HepG2 (cell line): ENCODE results near the gene TBC1D4. TPM values are rescaled to one million over a fixed set of nuclear protein-coding genes. Genes with fewer than 3 reads are reported as not detected.

Experiments used
- DPF2 ChIP-seq: sonication (generic); formaldehyde crosslinking; IDR thresholded peaks from 2 replicates; pipeline ENCODE4 v1.4.0; 2020; ENCODE audit warnings: mild to moderate bottlenecking, low read depth, missing genetic modification reagents, borderline replicate concordance
- EP300 ChIP-seq, 3 experiments: sonication (generic) in 1 of 3; formaldehyde crosslinking in 1 of 3; IDR thresholded peaks; 2 replicates each; pipeline versions ENCODE4 v1.5.1 to v1.6.1; 2011 to 2020; ENCODE audit warnings: low read depth in 2 of 3, low read length in 2 of 3, borderline replicate concordance in 1 of 3, improper control_type of control experiment in 1 of 3, mild to moderate bottlenecking in 1 of 3, missing genetic modification reagents in 1 of 3, moderate library complexity in 1 of 3
- HDAC1 ChIP-seq: sonication (generic); formaldehyde crosslinking; IDR thresholded peaks from 2 replicates; pipeline ENCODE4 v1.5.1; 2020; ENCODE audit warnings: mild to moderate bottlenecking, missing genetic modification reagents
- MIER3 ChIP-seq: IDR thresholded peaks from 2 replicates; pipeline ENCODE4 v1.6.1; 2016; ENCODE audit warnings: missing compliant biosample characterization, borderline replicate concordance
- PLRG1 ChIP-seq: fragments of 450-650 bp; conservative IDR thresholded peaks from 2 replicates; pipeline ENCODE4 v1.6.1; 2016
- STAG1 ChIP-seq: sonication (generic); formaldehyde crosslinking; IDR thresholded peaks from 2 replicates; pipeline ENCODE4 v1.4.0; 2020; ENCODE audit warnings: missing genetic modification reagents
- ZBTB20 ChIP-seq: sonication (generic); formaldehyde crosslinking; IDR thresholded peaks from 2 replicates; pipeline ENCODE4 v1.8.1; 2023; ENCODE audit warnings: missing genetic modification reagents, low read depth, mild to moderate bottlenecking, borderline replicate concordance
- ZEB1 ChIP-seq: IDR thresholded peaks from 2 replicates; pipeline ENCODE4 v1.6.1; 2012; ENCODE audit warnings: mild to moderate bottlenecking, low read depth, inconsistent platforms; ENCODE audit not compliant: insufficient replicate concordance
- ZKSCAN1 ChIP-seq: fragments of 150-350 bp; IDR thresholded peaks from 2 replicates; pipeline ENCODE4 v1.6.1; 2014; ENCODE audit warnings: low read length
- ZNF768 ChIP-seq: sonication (generic); formaldehyde crosslinking; IDR thresholded peaks from 2 replicates; pipeline ENCODE4 v1.4.0; 2020; ENCODE audit warnings: missing genetic modification reagents
- polyA plus RNA-seq, 8 experiments: library from polyadenylated mRNA; depleted of rRNA in 3 of 8; stranded (reverse) in 7 of 8; unstranded in 1 of 8; fragments of >200 nt; fragmentation: Illumina TruSeq in 4 of 8; extraction: Trizol in 4 of 8; gene quantifications; 2 replicates each; pipeline versions ENCODE4 v1.2.1 to v1.2.3, GENCODE V29; 2011 to 2016; ENCODE audit warnings: low read depth in 4 of 8, missing spikeins in 1 of 8, mixed read lengths in 1 of 8; ENCODE audit not compliant: insufficient read depth in 1 of 8
- total RNA-seq, 5 experiments: library from RNA; depleted of rRNA; stranded (reverse); fragments of >200 nt; fragmentation: Illumina TruSeq; extraction: Trizol; gene quantifications; 2 replicates each; pipeline ENCODE4 v1.2.3, GENCODE V29; 2016; ENCODE audit warnings: low read depth in 1 of 5
- TF ChIP-seq, protein P1 (sequence below), 2 experiments: sonication (generic) in 1 of 2; formaldehyde crosslinking in 1 of 2; IDR thresholded peaks; 2 replicates each; pipeline versions ENCODE4 v1.4.0 to v1.6.1; 2018 to 2020; ENCODE audit warnings: missing genetic modification reagents in 2 of 2, borderline replicate concordance in 1 of 2, low read depth in 1 of 2, mild to moderate bottlenecking in 1 of 2, missing biosample characterization in 1 of 2
- TF ChIP-seq, protein P2 (sequence below): sonication (generic); formaldehyde crosslinking; conservative IDR thresholded peaks from 2 replicates; pipeline ENCODE4 v1.4.0; 2020; ENCODE audit warnings: missing genetic modification reagents
- TF ChIP-seq, protein P3 (sequence below): IDR thresholded peaks from 2 replicates; pipeline ENCODE4 v1.6.1; 2016; ENCODE audit warnings: low read depth
- TF ChIP-seq, protein P4 (sequence below): IDR thresholded peaks from 2 replicates; pipeline ENCODE4 v1.6.1; 2016; ENCODE audit warnings: low read depth, control low read depth
- TF ChIP-seq, protein P5 (sequence below): sonication (generic); formaldehyde crosslinking; IDR thresholded peaks from 2 replicates; pipeline ENCODE4 v1.5.1; 2020; ENCODE audit warnings: mild to moderate bottlenecking, missing genetic modification reagents, borderline replicate concordance

Gene TBC1D4
- total and polyA plus RNA-seq, 2 of the 13 experiments (the other 11 are each of a cell fraction or from before 2014, with no cell fraction given): 35.9 to 64.4 TPM

DNA sequence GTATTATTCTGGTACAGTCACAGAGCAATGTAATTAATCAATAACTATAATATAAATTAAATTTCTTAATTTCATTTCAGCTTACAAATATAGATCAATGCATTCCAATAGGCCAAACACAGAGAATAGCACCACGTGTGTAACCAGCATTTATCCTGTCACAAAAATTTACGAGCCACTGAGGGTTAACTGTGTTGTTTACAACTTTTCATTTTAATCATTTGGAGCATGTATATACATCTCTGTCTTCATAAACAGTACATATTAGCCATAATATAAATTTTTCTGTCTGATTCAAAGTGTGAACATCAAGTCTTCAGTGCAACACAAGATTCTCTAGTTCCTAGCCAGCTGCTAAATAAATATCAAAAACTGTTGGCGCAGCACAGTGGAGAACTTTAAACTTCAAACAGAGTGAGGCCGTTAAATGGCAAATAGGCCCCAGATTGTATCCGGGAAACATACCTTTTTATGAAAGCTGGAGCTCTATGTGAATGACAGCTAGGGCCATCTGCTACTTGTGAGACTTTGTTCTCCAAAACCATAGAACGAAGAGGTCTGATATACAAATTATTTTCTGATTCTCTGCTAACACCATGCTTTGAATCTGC lies 105.1 kb downstream of the TBC1D4 start (continued):
- TF ChIP-seq ZBTB20 (CRISPR knock-in tag) (0 out of 2 replicates have a peak, but pooled peaks have one; percentile 53), ZEB1 (peak; percentile 34), PLRG1 (no peak), HDAC1 (CRISPR knock-in tag) (peak; percentile 53; the same call in 1 of the 2 replicates), STAG1 (CRISPR knock-in tag) (peak; percentile 12; the same call in 1 of the 2 replicates), MIER3 (peak; percentile 37; the same call in 1 of the 2 replicates), ZNF768 (no peak), EP300 (IDR thresholded peaks at IDR 0.05; ENCODE audit: low read depth in 2 of 2, low read length in 2 of 2) (peak in 1 of 2 experiments; percentile 75; a peak in 2 of 4 replicates), EP300 (CRISPR knock-in tag; IDR thresholded peaks at IDR 0.05; ENCODE audit: borderline replicate concordance) (no peak; the same call in 1 of the 2 replicates), DPF2 (CRISPR knock-in tag) (no peak), ZKSCAN1 (no peak)
- TF ChIP-seq, protein P1, sequence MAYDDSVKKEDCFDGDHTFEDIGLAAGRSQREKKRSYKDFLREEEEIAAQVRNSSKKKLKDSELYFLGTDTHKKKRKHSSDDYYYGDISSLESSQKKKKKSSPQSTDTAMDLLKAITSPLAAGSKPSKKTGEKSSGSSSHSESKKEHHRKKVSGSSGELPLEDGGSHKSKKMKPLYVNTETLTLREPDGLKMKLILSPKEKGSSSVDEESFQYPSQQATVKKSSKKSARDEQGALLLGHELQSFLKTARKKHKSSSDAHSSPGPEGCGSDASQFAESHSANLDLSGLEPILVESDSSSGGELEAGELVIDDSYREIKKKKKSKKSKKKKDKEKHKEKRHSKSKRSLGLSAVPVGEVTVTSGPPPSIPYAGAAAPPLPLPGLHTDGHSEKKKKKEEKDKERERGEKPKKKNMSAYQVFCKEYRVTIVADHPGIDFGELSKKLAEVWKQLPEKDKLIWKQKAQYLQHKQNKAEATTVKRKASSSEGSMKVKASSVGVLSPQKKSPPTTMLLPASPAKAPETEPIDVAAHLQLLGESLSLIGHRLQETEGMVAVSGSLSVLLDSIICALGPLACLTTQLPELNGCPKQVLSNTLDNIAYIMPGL (CRISPR knock-in tag; IDR thresholded peaks at IDR 0.05; ENCODE audit: borderline replicate concordance in 1 of 2, low read depth in 1 of 2): no peak
- TF ChIP-seq, protein P2, sequence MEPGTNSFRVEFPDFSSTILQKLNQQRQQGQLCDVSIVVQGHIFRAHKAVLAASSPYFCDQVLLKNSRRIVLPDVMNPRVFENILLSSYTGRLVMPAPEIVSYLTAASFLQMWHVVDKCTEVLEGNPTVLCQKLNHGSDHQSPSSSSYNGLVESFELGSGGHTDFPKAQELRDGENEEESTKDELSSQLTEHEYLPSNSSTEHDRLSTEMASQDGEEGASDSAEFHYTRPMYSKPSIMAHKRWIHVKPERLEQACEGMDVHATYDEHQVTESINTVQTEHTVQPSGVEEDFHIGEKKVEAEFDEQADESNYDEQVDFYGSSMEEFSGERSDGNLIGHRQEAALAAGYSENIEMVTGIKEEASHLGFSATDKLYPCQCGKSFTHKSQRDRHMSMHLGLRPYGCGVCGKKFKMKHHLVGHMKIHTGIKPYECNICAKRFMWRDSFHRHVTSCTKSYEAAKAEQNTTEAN (CRISPR knock-in tag): peak; percentile 77; the same call in 1 of the 2 replicates
- TF ChIP-seq, protein P3, sequence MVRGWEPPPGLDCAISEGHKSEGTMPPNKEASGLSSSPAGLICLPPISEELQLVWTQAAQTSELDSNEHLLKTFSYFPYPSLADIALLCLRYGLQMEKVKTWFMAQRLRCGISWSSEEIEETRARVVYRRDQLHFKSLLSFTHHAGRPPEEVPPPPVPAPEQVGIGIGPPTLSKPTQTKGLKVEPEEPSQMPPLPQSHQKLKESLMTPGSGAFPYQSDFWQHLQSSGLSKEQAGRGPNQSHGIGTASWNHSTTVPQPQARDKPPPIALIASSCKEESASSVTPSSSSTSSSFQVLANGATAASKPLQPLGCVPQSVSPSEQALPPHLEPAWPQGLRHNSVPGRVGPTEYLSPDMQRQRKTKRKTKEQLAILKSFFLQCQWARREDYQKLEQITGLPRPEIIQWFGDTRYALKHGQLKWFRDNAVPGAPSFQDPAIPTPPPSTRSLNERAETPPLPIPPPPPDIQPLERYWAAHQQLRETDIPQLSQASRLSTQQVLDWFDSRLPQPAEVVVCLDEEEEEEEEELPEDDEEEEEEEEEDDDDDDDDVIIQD: peak; percentile 95
- TF ChIP-seq, protein P4, sequence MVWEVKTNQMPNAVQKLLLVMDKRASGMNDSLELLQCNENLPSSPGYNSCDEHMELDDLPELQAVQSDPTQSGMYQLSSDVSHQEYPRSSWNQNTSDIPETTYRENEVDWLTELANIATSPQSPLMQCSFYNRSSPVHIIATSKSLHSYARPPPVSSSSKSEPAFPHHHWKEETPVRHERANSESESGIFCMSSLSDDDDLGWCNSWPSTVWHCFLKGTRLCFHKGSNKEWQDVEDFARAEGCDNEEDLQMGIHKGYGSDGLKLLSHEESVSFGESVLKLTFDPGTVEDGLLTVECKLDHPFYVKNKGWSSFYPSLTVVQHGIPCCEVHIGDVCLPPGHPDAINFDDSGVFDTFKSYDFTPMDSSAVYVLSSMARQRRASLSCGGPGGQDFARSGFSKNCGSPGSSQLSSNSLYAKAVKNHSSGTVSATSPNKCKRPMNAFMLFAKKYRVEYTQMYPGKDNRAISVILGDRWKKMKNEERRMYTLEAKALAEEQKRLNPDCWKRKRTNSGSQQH (CRISPR knock-in tag): no peak
- TF ChIP-seq, protein P5, sequence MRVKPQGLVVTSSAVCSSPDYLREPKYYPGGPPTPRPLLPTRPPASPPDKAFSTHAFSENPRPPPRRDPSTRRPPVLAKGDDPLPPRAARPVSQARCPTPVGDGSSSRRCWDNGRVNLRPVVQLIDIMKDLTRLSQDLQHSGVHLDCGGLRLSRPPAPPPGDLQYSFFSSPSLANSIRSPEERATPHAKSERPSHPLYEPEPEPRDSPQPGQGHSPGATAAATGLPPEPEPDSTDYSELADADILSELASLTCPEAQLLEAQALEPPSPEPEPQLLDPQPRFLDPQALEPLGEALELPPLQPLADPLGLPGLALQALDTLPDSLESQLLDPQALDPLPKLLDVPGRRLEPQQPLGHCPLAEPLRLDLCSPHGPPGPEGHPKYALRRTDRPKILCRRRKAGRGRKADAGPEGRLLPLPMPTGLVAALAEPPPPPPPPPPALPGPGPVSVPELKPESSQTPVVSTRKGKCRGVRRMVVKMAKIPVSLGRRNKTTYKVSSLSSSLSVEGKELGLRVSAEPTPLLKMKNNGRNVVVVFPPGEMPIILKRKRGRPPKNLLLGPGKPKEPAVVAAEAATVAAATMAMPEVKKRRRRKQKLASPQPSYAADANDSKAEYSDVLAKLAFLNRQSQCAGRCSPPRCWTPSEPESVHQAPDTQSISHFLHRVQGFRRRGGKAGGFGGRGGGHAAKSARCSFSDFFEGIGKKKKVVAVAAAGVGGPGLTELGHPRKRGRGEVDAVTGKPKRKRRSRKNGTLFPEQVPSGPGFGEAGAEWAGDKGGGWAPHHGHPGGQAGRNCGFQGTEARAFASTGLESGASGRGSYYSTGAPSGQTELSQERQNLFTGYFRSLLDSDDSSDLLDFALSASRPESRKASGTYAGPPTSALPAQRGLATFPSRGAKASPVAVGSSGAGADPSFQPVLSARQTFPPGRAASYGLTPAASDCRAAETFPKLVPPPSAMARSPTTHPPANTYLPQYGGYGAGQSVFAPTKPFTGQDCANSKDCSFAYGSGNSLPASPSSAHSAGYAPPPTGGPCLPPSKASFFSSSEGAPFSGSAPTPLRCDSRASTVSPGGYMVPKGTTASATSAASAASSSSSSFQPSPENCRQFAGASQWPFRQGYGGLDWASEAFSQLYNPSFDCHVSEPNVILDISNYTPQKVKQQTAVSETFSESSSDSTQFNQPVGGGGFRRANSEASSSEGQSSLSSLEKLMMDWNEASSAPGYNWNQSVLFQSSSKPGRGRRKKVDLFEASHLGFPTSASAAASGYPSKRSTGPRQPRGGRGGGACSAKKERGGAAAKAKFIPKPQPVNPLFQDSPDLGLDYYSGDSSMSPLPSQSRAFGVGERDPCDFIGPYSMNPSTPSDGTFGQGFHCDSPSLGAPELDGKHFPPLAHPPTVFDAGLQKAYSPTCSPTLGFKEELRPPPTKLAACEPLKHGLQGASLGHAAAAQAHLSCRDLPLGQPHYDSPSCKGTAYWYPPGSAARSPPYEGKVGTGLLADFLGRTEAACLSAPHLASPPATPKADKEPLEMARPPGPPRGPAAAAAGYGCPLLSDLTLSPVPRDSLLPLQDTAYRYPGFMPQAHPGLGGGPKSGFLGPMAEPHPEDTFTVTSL (CRISPR knock-in tag): peak; percentile 73; the same call in 1 of the 2 replicates
